Measurements from ENCODE around the gene UTP20. TPM values are rescaled to one million over a fixed set of nuclear protein-coding genes. Genes with fewer than 3 reads are reported as not detected.
"Not testable (repeated sequence)": the region's sequence is repeated elsewhere in the genome, so short reads cannot be mapped to it uniquely, and the experiment has no call there.

The UTP20 gene
- total and polyA plus RNA-seq, 7 experiments from 2014 or later, result 5.7 to 20.8 (median 13.6) TPM

- intact Hi-C loops (cut with micrococcal nuclease), result no loop called here
- H3K4me3 ChIP-seq (ENCODE audit: low read length), result no peak overlapping the region
- no peaks in the 10 kb centered on the region for H3K27me3 ChIP-seq (ENCODE audit: control insufficient read depth in 2 of 2, insufficient read depth in 2 of 2, low read length in 2 of 2)
- Mint-ChIP-seq H3K27me3 (no peaks in the 10 kb centered on the region), H3K9me3 (no peaks in the 10 kb centered on the region), H3K36me3 (peaks cover 27 to 76% (median 38%) of the 10 kb centered on the region in 5 donors), H3K4me1 (no peaks in the 10 kb centered on the region), H3K4me3 (no peak overlapping the region), H3K27ac (no peak overlapping the region)
- H3K4me1 ChIP-seq (ENCODE audit: control insufficient read depth in 2 of 2, insufficient read depth in 2 of 2, low read length in 2 of 2), result no peaks in the 10 kb centered on the region
- no peak for DNase-seq
- H3K36me3 ChIP-seq (ENCODE audit: control insufficient read depth in 2 of 3, insufficient read depth in 3 of 3, low read length in 3 of 3), result peaks cover 0 to 83% (median 36%) of the 10 kb centered on the region in 3 experiments
- ChIA-PET POLR2A (no interaction called here), CTCF (no interaction called here)
- no peaks in the 10 kb centered on the region for H3K9me3 ChIP-seq (ENCODE audit: control insufficient read depth in 2 of 3, low read length in 3 of 3)
- no peak overlapping the region for H3K27ac ChIP-seq (ENCODE audit: low read depth, low read length)
- no peak for ATAC-seq
Measured at GRCh38 chr12:101368016-101368415, 88.1 kb downstream of the UTP20 start.

- DNase-seq, result no peak
- Mint-ChIP-seq H3K27me3 (no peaks in the 10 kb centered on the region), H3K9me3 (no peaks in the 10 kb centered on the region), H3K36me3 (peaks cover 16 to 66% (median 37%) of the 10 kb centered on the region in 5 donors), H3K4me3 (no peak overlapping the region), H3K4me1 (no peaks in the 10 kb centered on the region), H3K27ac (peak overlapping the region in 3 of 9 donors; percentile 22 to 86 (median 71))
- CTCF ChIA-PET, result no interaction called here
- Histone ChIP-seq H3K9me3 (ENCODE audit: control insufficient read depth in 2 of 3, low read length in 3 of 3) (no peaks in the 10 kb centered on the region), H3K4me3 (ENCODE audit: low read length) (no peak overlapping the region), H3K27me3 (ENCODE audit: control insufficient read depth in 2 of 2, insufficient read depth in 2 of 2, low read length in 2 of 2) (no peaks in the 10 kb centered on the region), H3K27ac (ENCODE audit: low read depth, low read length) (no peak overlapping the region), H3K36me3 (ENCODE audit: control insufficient read depth in 2 of 3, insufficient read depth in 3 of 3, low read length in 3 of 3) (peaks cover 0 to 67% (median 25%) of the 10 kb centered on the region in 3 experiments), H3K4me1 (ENCODE audit: control insufficient read depth in 2 of 2, insufficient read depth in 2 of 2, low read length in 2 of 2) (no peaks in the 10 kb centered on the region)
- intact Hi-C loops (cut with micrococcal nuclease), result no loop called here
- no peak for ATAC-seq
- POLR2A ChIA-PET, result no interaction called here
Measured at GRCh38 chr12:101372431-101372830, 92.5 kb downstream of the UTP20 start.

GRCh38 chr12:101375573-101375972 lies 95.7 kb downstream of the UTP20 start:
- Histone ChIP-seq H3K27ac (ENCODE audit: low read depth, low read length) (no peak overlapping the region), H3K9me3 (ENCODE audit: control insufficient read depth in 2 of 3, low read length in 3 of 3) (no peaks in the 10 kb centered on the region), H3K4me1 (ENCODE audit: control insufficient read depth in 2 of 2, insufficient read depth in 2 of 2, low read length in 2 of 2) (no peaks in the 10 kb centered on the region), H3K36me3 (ENCODE audit: control insufficient read depth in 2 of 3, insufficient read depth in 3 of 3, low read length in 3 of 3) (peaks cover 0 to 62% (median 20%) of the 10 kb centered on the region in 3 experiments), H3K4me3 (ENCODE audit: low read length) (no peak overlapping the region), H3K27me3 (ENCODE audit: control insufficient read depth in 2 of 2, insufficient read depth in 2 of 2, low read length in 2 of 2) (no peaks in the 10 kb centered on the region)
- DNase-seq, result no peak
- peaks cover 22 to 60% (median 39%) of the 10 kb centered on the region in 5 donors for H3K36me3 Mint-ChIP-seq
- no peaks in the 10 kb centered on the region for H3K27me3 Mint-ChIP-seq
- H3K4me1 Mint-ChIP-seq, result no peaks in the 10 kb centered on the region
- H3K9me3 Mint-ChIP-seq, result no peaks in the 10 kb centered on the region
- ATAC-seq, result no peak
- H3K4me3 Mint-ChIP-seq, result no peak overlapping the region
- ChIA-PET POLR2A (no interaction called here), CTCF (no interaction called here)
- intact Hi-C loops (cut with micrococcal nuclease), result no loop called here
- peak overlapping the region in 3 of 9 donors; percentile 34 to 80 (median 44) for H3K27ac Mint-ChIP-seq

GRCh38 chr12:101379149-101379548 lies 99.2 kb downstream of the UTP20 start:
- Histone ChIP-seq H3K36me3 (ENCODE audit: control insufficient read depth in 2 of 3, insufficient read depth in 3 of 3, low read length in 3 of 3) (peaks cover 0 to 60% (median 4%) of the 10 kb centered on the region in 3 experiments), H3K27me3 (ENCODE audit: control insufficient read depth in 2 of 2, insufficient read depth in 2 of 2, low read length in 2 of 2) (no peaks in the 10 kb centered on the region), H3K9me3 (ENCODE audit: control insufficient read depth in 2 of 3, low read length in 3 of 3) (no peaks in the 10 kb centered on the region), H3K27ac (ENCODE audit: low read depth, low read length) (no peak overlapping the region), H3K4me1 (ENCODE audit: control insufficient read depth in 2 of 2, insufficient read depth in 2 of 2, low read length in 2 of 2) (no peaks in the 10 kb centered on the region), H3K4me3 (ENCODE audit: low read length) (no peak overlapping the region)
- Mint-ChIP-seq H3K4me3 (no peak overlapping the region), H3K27me3 (no peaks in the 10 kb centered on the region), H3K4me1 (no peaks in the 10 kb centered on the region), H3K36me3 (peaks cover 19 to 59% (median 37%) of the 10 kb centered on the region in 5 donors), H3K9me3 (no peaks in the 10 kb centered on the region), H3K27ac (peak overlapping the region in 5 of 9 donors; percentile 24 to 38 (median 37))
- ChIA-PET POLR2A (interaction anchor here (0.7 to 0.8 kb wide), 2 partner anchors 32 to 64 kb away, joined by 4 to 9 read pairs; no protein-coding TSS in a partner anchor), CTCF (no interaction called here)
- DNase-seq, result no peak
- intact Hi-C loops (cut with micrococcal nuclease), result no loop called here
- ATAC-seq, result no peak

GRCh38 chr12:101391181-101391580 lies 111.3 kb downstream of the UTP20 start:
- CTCF ChIA-PET; H3K4me3 ChIP-seq (ENCODE audit: low read length); intact Hi-C loops (cut with micrococcal nuclease); H3K27ac ChIP-seq (ENCODE audit: low read depth, low read length); POLR2A ChIA-PET; H3K4me1 ChIP-seq (ENCODE audit: control insufficient read depth in 2 of 2, insufficient read depth in 2 of 2, low read length in 2 of 2); H3K27me3 ChIP-seq (ENCODE audit: control insufficient read depth in 2 of 2, insufficient read depth in 2 of 2, low read length in 2 of 2); H3K4me1 Mint-ChIP-seq; H3K27ac Mint-ChIP-seq; H3K9me3 ChIP-seq (ENCODE audit: control insufficient read depth in 2 of 3, low read length in 3 of 3); DNase-seq; H3K27me3 Mint-ChIP-seq; H3K4me3 Mint-ChIP-seq; ATAC-seq: not testable (repeated sequence)
- Mint-ChIP-seq H3K36me3 (peaks cover 13 to 67% (median 43%) of the 10 kb centered on the region in 5 donors), H3K9me3 (peaks cover 0 to 16% (median 0%) of the 10 kb centered on the region in 11 donors)
- peaks cover 0 to 53% (median 5%) of the 10 kb centered on the region in 3 experiments for H3K36me3 ChIP-seq (ENCODE audit: control insufficient read depth in 2 of 3, insufficient read depth in 3 of 3, low read length in 3 of 3)

GRCh38 chr12:101407049-101407435 lies 127.1 kb downstream of the UTP20 start:
- peaks cover 16 to 45% (median 30%) of the 10 kb centered on the region in 7 donors for H3K4me1 Mint-ChIP-seq
- CTCF ChIA-PET, result interaction anchor here (0.9 to 1.7 kb wide), 5 partner anchors 8 to 433 kb away, joined by 3 to 4 read pairs (median 3); partner anchors contain the start of gene GNPTAB
- DNase-seq (peak in 8 of 9 donors; percentile 2 to 20 (median 14)), ATAC-seq (peak; percentile 24)
- peak overlapping the region; percentile 82 to 98 (median 95) for H3K27ac Mint-ChIP-seq
- peaks cover 0 to 5% (median 0%) of the 10 kb centered on the region in 5 donors for H3K27me3 Mint-ChIP-seq
- no peaks in the 10 kb centered on the region for H3K9me3 ChIP-seq (ENCODE audit: control insufficient read depth in 2 of 3, low read length in 3 of 3)
- H3K4me1 ChIP-seq (ENCODE audit: control insufficient read depth in 2 of 2, insufficient read depth in 2 of 2, low read length in 2 of 2), result peaks cover 0 to 15% of the 10 kb centered on the region in 2 donors
- H3K4me3 Mint-ChIP-seq, result peak overlapping the region; percentile 92 to 99 (median 98)
- no peaks in the 10 kb centered on the region for H3K36me3 Mint-ChIP-seq
- POLR2A ChIA-PET, result interaction anchor here (0.6 to 2.0 kb wide), 4 partner anchors 292 to 632 kb away, joined by 3 to 9 read pairs (median 4); partner anchors contain the start of gene GNPTAB
- peak overlapping the region; percentile 97 for H3K4me3 ChIP-seq (ENCODE audit: low read length)
- intact Hi-C loops (cut with micrococcal nuclease), result loop anchor here (2.0 to 5.0 kb wide), 4 partner anchors 125 to 655 kb away; partner anchors contain the start of genes CHPT1 (in 2 of the 2), UTP20 (in 2 of the 2) and WASHC3 (in 2 of the 2)
- peak overlapping the region; percentile 85 for H3K27ac ChIP-seq (ENCODE audit: low read depth, low read length)
- peaks cover 0 to 7% (median 0%) of the 10 kb centered on the region in 3 experiments for H3K36me3 ChIP-seq (ENCODE audit: control insufficient read depth in 2 of 3, insufficient read depth in 3 of 3, low read length in 3 of 3)
- H3K9me3 Mint-ChIP-seq, result no peaks in the 10 kb centered on the region
- H3K27me3 ChIP-seq (ENCODE audit: control insufficient read depth in 2 of 2, insufficient read depth in 2 of 2, low read length in 2 of 2), result no peaks in the 10 kb centered on the region
